GM12873 (cell line): ENCODE results near the gene PTP4A2.

Source experiments
- CTCF ChIP-seq: IDR thresholded peaks from 2 replicates; pipeline ENCODE4 v1.5.1; 2012; ENCODE audit warnings: low read depth, mild to moderate bottlenecking, moderate library complexity, low read length, control low read depth; ENCODE audit not compliant: insufficient read depth; ENCODE audit errors: missing control alignments

The PTP4A2 gene

GRCh38 chr1:31912839-31913239, 25.3 kb downstream of the PTP4A2 start:
- TF ChIP-seq CTCF = no peak

GRCh38 chr1:31911994-31912780, 26.0 kb downstream of the PTP4A2 start:
- TF ChIP-seq CTCF = no peak

- no peak for TF ChIP-seq CTCF
Observed at GRCh38 chr1:31910933-31911332, 27.2 kb downstream of the PTP4A2 start.

GRCh38 chr1:31909691-31910090, 28.5 kb downstream of the PTP4A2 start:
- no peak for TF ChIP-seq CTCF

- TF ChIP-seq CTCF = no peak
Observed at GRCh38 chr1:31906557-31906956, 31.6 kb downstream of the PTP4A2 start.

- no peak for TF ChIP-seq CTCF
Observed at GRCh38 chr1:31905681-31906080, 32.5 kb downstream of the PTP4A2 start.

- TF ChIP-seq CTCF = no peak
Observed at GRCh38 chr1:31905093-31905509, 33.1 kb downstream of the PTP4A2 start.
